Heart left ventricle (tissue), 13 donors: Measurements from ENCODE around the gene ADGRV1.

ENCODE experiments used
- CTCF ChIP-seq, 12 donors: fragments of 200-600 bp; sonication (generic) in 4 of 12; IDR thresholded peaks; one replicate each; pipeline versions ENCODE4 v1.5.0 to v1.8.0; 2018 to 2022; ENCODE audit warnings: antibody characterized with exemption in 12 of 12, mild to moderate bottlenecking in 5 of 12
- POLR2A ChIP-seq, 2 donors: fragments of 450-650 bp; IDR thresholded peaks; one replicate each; pipeline ENCODE4 v1.6.1; 2017; ENCODE audit warnings: antibody characterized with exemption in 2 of 2, mild to moderate bottlenecking in 2 of 2, moderate library complexity in 2 of 2
- donor health status: ischemic (EF 13 %, LVEDD 7.1; RV severe dilation, severe dysfunction).
- donor health status: DM: no; HTN: yes; CAD: no.
- donor health status: DM: no; HTN: no; CAD: no.
- donor health status: ischemic (EF 25% LVEDD 6.9; RV normal size, moderate dysfunction).
- donor health status: ischemic (EF 25% LVEDD 5.7; RV mildly dilated, moderate dysfunction).
- donor health status: ischemic (EF 35%, LVEDD 5.7; RV mildly dilated, moderate dysfunction).
- donor health status: nonischemic (EF 11% LVEDD 7.7; RV severe dilation, severe dysfunction).
- donor health status: DM: yes; HTN: yes; CAD: no.
- donor health status: PGD.
- donor health status: ischemic (EF 29% LVEDD 5.4; RV normal size, mild dysfunction).
- donor health status: nonischemic (EF 23%, LVEDD 6.1; RV moderate dilation, normal function).

- no peak for TF ChIP-seq CTCF (IDR thresholded peaks at IDR 0.05)
- no peak for TF ChIP-seq POLR2A (IDR thresholded peaks at IDR 0.05)
Observed at GRCh38 chr5:90741022-90741564, 182.5 kb downstream of the ADGRV1 start.
